ENCODE data around the gene IFT80. TPM values are rescaled to one million over a fixed set of nuclear protein-coding genes. Genes with fewer than 3 reads are reported as not detected.

IFT80 gene
- total and polyA plus RNA-seq, 10 of the 15 experiments (the other 5 are each of a cell fraction or from before 2014, with no cell fraction given): 6.5 to 21.5 (median 14.1) TPM

DNA sequence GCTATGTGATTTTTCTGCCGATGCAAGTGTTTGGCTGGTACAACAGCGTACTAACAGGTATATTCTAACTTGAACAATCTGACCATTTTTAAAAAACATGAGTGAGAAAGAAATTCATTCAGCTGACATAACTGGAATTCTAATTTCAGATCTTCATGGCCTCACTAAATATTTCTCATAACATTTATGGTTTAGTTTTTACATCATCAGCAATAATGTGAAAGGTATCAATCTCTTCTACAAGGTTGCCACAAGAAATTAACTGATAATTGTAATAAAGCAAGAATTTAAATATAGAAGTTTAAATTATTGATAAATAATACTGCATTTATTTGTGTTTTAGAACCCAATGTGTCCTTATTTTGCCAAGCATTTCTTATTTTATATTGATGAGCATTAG is 179.0 kb downstream of the IFT80 start:
- H3K9me3 ChIP-seq (replicated peaks; ENCODE audit: control insufficient read depth, insufficient read depth, low read length): no peaks in the 10 kb centered on the region
- H3K79me2 ChIP-seq (ENCODE audit: control insufficient read depth, insufficient read depth, low read length): no peaks in the 10 kb centered on the region
- ChIA-PET SMC1A (ENCODE audit: uncharacterized antibody, unreplicated experiment) (interaction anchor here (0.6 to 0.7 kb wide), 2 partner anchors 8 to 256 kb away, joined by 3 read pairs; no protein-coding TSS in a partner anchor), POLR2A (no interaction called here), RAD21 (ENCODE audit: unreplicated experiment) (no interaction called here), CTCF (interaction anchor here (0.7 to 1.4 kb wide), 3 partner anchors 11 to 57 kb away, joined by 3 to 5 read pairs (median 3); no protein-coding TSS in a partner anchor)
- no peak for ATAC-seq
- no peaks in the 10 kb centered on the region for H3K4me1 ChIP-seq (ENCODE audit: control insufficient read depth, insufficient read depth, low read length)
- 72% methylated on average over 2 of the region's 2 CpGs for WGBS (ENCODE audit: insufficient coverage, insufficient replicate concordance, low lambda C conversion rate, missing lambda C conversion rate)
- no peaks in the 10 kb centered on the region for H3K36me3 ChIP-seq (ENCODE audit: control insufficient read depth in 2 of 2, insufficient read depth in 2 of 2, low read length in 1 of 2)
- intact Hi-C loops (cut with micrococcal nuclease; ENCODE audit: unreplicated experiment): loop anchor here (10.0 kb wide), 1 partner anchor 335 kb away; no protein-coding TSS in a partner anchor
- in situ Hi-C loops (cut with MboI): no loop called here
- no peak overlapping the region for H3K4me3 ChIP-seq
- no TSS peak for BruUV-seq (replicated peaks)
- H4K20me1 ChIP-seq (ENCODE audit: control insufficient read depth, insufficient read depth): no peaks in the 10 kb centered on the region
- peaks cover 4 to 23% of the 10 kb centered on the region in 2 experiments; a peak in 3 of 4 replicates for H3K27me3 ChIP-seq (replicated peaks in 1 of 2; ENCODE audit: control insufficient read depth in 2 of 2, insufficient read depth in 2 of 2, low read length in 1 of 2)
- FAIRE-seq: no peak
- TF ChIP-seq KDM1A (IDR thresholded peaks at IDR 0.05; ENCODE audit: borderline replicate concordance) (no peak), TBL1XR1 (IDR thresholded peaks at IDR 0.05; ENCODE audit: low read depth, low read length) (no peak), ZSCAN29 (IDR thresholded peaks at IDR 0.05) (no peak), YY1 (IDR thresholded peaks at IDR 0.05; ENCODE audit: low read depth, low read length) (no peak), EP300 (IDR thresholded peaks at IDR 0.05; ENCODE audit: borderline replicate concordance in 1 of 2, control insufficient read depth in 1 of 2, low read depth in 2 of 2, low read length in 2 of 2) (no peak), RUNX3 (IDR thresholded peaks at IDR 0.05; ENCODE audit: low read length) (no peak), MYB (IDR thresholded peaks at IDR 0.05; ENCODE audit: borderline replicate concordance, low read depth, low read length) (no peak), ATF7 (IDR thresholded peaks at IDR 0.05; ENCODE audit: low read depth) (no peak), JUND (IDR thresholded peaks at IDR 0.05; ENCODE audit: low read depth, low read length) (no peak)
- TF ChIP-seq, protein P1, sequence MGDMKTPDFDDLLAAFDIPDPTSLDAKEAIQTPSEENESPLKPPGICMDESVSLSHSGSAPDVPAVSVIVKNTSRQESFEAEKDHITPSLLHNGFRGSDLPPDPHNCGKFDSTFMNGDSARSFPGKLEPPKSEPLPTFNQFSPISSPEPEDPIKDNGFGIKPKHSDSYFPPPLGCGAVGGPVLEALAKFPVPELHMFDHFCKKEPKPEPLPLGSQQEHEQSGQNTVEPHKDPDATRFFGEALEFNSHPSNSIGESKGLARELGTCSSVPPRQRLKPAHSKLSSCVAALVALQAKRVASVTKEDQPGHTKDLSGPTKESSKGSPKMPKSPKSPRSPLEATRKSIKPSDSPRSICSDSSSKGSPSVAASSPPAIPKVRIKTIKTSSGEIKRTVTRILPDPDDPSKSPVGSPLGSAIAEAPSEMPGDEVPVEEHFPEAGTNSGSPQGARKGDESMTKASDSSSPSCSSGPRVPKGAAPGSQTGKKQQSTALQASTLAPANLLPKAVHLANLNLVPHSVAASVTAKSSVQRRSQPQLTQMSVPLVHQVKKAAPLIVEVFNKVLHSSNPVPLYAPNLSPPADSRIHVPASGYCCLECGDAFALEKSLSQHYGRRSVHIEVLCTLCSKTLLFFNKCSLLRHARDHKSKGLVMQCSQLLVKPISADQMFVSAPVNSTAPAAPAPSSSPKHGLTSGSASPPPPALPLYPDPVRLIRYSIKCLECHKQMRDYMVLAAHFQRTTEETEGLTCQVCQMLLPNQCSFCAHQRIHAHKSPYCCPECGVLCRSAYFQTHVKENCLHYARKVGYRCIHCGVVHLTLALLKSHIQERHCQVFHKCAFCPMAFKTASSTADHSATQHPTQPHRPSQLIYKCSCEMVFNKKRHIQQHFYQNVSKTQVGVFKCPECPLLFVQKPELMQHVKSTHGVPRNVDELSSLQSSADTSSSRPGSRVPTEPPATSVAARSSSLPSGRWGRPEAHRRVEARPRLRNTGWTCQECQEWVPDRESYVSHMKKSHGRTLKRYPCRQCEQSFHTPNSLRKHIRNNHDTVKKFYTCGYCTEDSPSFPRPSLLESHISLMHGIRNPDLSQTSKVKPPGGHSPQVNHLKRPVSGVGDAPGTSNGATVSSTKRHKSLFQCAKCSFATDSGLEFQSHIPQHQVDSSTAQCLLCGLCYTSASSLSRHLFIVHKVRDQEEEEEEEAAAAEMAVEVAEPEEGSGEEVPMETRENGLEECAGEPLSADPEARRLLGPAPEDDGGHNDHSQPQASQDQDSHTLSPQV (IDR thresholded peaks at IDR 0.05): no peak
- TF ChIP-seq, protein P2, sequence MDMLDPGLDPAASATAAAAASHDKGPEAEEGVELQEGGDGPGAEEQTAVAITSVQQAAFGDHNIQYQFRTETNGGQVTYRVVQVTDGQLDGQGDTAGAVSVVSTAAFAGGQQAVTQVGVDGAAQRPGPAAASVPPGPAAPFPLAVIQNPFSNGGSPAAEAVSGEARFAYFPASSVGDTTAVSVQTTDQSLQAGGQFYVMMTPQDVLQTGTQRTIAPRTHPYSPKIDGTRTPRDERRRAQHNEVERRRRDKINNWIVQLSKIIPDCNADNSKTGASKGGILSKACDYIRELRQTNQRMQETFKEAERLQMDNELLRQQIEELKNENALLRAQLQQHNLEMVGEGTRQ (IDR thresholded peaks at IDR 0.05; ENCODE audit: borderline replicate concordance, low read depth, low read length): no peak
- H3K4me2 ChIP-seq (ENCODE audit: control insufficient read depth, insufficient read depth): no peak overlapping the region
- H2AFZ ChIP-seq (ENCODE audit: control insufficient read depth, low read depth, low read length): no peak overlapping the region
- H3K9ac ChIP-seq (ENCODE audit: control insufficient read depth, insufficient read depth, low read length): no peak overlapping the region
- H3K27ac ChIP-seq (ENCODE audit: control insufficient read depth, insufficient read depth): no peak overlapping the region
- no peak for DNase-seq (ENCODE audit: low read depth, low spot score)

All from GM12878 (cell line).